IPS-NIHi7 (cell line): Measurements from ENCODE around the gene CAMTA1.
"Not testable (repeated sequence)": the region's sequence is repeated elsewhere in the genome, so short reads cannot be mapped to it uniquely, and the experiment has no call there.

ENCODE experiments used
- DNase-seq: peaks from one replicate; pipeline ENCODE4 v3.0.0; 2012; ENCODE audit warnings: mixed read lengths; ENCODE audit errors: extremely low spot score

CAMTA1 gene

GRCh38 chr1:7147581-7148282 is 362.5 kb downstream of the CAMTA1 start:
- DNase-seq, result not testable (repeated sequence)

DNA sequence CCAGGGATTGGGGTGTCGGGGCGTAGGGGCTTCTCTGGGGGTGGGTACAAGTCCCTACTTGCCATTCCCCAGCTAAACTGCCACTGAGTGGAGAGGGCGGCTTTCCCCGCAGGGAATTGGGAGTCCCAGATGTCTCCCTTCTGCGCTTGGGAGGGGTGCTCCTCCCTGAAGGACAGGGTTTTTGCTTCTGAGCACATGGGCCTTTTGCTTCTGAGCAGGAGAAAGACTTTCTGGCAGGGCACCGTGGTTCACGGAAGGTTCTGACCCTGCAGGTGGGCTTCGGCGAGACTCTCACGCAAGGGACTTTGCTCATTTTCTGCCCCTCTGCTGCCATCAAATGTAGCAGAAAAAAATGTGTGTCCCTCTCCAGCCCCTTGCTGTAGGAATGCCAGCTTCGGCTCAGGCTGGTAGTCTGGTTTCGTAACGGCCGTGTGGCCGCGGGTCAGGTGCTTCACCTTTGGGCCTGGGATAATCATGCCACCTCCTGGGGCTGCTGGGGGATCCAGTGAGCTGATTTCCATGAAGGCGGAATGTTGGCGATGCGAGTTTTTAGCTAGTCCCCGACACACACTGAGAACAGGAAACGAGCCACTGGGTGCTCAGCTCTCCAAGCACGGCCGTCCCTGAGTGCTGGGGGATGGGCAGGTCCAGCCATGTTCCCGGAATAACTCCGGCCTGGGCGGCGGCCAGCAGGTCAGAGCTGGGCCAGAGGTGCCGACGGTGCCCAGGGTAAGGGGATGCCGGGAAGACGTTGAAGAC is 364.0 kb downstream of the CAMTA1 start:
- peak; percentile 75 for DNase-seq

DNA sequence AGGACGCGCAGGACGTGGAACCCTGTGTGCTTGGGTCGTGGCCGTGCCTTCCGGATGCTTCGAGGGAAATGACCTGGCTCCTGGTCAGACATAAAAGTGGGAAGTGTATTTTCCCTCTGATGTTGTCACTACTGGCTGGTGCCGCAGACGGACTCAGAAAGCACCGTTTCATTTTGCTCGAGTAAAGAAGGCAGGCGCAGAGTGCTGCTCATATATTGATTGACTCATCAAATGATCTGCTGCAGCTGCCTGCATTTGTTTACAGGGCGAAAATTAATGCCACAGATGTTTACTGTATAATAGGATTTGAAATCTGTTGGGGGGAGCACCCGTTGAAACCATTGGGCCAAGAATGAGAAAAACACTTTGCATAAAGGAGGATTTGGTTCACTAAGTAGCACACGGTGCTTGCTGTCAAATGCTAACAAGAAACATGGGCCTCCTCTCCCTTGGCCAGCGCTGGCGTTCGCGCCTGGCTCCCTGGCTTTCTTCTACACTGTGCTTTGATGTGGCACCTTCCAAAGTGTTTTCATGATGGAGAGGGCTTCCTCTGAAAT is 365.5 kb downstream of the CAMTA1 start:
- DNase-seq, result no peak

DNA sequence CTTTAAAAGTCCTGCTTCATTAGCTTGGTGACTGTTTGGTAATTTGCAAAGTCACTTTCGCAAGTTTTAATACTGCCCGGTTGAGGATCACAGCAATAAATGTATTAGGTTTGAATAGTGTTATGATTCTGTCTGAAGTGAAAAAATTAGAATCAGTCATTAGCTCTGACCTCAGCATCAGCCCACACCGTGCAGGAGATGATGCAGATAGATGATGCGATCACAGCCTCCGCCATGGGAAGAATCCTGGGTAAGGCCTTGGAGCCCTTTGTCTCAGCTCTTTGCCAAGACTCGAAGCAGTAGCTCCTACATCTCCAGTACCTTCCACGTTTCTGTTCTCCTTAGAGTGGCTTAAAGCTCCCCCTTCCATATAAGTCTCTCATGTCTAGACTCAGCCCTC is 366.7 kb downstream of the CAMTA1 start:
- DNase-seq, result no peak

GRCh38 chr1:7152655-7153054 is 367.4 kb downstream of the CAMTA1 start:
- DNase-seq, result no peak

DNA sequence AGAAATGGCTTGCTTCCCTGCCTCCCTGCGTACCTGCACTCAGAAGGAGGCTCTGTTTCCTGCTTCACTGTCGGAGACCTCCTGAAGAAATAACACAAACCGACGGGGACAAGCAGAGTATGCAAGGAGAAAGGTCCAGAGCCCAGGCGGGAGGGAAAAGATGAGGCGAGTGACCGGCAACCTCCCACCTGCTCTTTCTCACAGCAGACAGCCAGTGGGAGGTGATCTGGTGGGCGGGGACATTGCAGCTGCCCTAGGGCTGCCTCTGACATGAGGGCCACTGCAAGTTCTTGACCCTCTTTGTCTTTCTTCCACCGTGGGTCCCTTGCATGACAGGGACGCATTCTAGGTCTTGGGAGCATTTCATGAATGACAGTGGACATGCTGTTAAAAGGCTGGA is 368.2 kb downstream of the CAMTA1 start:
- peak; percentile 55 for DNase-seq

GRCh38 chr1:7159116-7159781 is 374.0 kb downstream of the CAMTA1 start:
- no peak for DNase-seq

GRCh38 chr1:7168554-7168953 is 383.3 kb downstream of the CAMTA1 start:
- not testable (repeated sequence) for DNase-seq

- DNase-seq, result no peak
Observed at GRCh38 chr1:7171168-7171567, 385.9 kb downstream of the CAMTA1 start.

DNA sequence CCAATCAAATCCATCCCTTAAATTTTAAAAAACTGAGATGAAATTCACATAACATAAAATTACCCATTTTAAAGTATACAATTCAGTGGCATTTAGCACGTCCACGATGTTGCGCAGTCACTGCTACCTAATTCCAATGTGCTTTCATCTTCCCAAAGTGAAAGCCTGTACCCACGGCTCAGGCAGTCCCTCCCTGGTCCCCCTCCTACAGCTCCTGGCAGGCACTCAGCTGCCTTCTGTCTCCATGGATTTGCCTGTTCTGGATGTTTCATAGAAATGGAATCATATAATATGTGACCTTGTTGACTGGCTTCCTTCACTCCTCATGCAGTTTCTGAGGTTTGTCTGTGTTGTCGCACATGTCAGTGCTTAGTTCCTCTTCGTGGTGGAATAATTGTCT is 386.3 kb downstream of the CAMTA1 start:
- no peak for DNase-seq

DNA sequence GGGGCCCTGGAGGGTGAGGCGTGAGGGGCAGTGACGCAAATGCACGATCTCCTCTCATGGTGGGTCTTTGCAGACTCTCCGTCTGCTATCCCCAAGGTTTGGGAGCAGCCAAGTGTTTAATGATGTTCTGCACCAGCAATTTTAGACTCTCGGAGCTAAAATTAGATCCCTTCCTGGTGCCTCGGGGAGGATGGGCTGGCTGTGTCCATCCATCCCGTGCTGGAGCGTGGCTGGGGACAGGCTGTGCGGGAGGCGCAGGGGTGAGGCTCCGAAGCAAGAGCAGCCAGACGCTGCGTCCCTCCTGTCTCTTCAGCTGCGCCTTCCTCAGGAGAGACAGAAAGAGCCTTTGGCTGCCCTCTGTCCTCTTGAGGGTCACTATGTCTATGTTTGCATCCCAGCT is 387.6 kb downstream of the CAMTA1 start:
- no peak for DNase-seq

DNA sequence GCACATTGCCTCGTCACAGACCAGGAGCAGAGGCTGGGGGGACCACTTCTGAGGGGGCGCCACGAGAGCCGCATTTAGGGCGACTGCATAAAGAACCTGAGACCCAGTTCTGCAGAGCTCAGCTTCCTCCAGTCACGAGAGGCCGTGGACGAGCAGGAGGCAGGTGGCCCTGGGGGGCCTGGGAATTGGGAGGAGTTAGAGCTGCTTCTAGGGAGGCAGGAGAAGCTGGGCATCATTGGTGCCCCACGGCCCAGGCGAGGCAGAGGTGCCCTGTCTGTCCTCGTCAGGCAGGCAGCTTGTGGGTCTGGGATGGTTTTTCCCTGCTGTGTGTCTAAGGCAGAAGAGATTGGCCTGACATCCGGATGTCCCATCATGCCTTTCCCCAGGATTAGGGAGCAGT is 389.3 kb downstream of the CAMTA1 start:
- DNase-seq, result no peak

DNA sequence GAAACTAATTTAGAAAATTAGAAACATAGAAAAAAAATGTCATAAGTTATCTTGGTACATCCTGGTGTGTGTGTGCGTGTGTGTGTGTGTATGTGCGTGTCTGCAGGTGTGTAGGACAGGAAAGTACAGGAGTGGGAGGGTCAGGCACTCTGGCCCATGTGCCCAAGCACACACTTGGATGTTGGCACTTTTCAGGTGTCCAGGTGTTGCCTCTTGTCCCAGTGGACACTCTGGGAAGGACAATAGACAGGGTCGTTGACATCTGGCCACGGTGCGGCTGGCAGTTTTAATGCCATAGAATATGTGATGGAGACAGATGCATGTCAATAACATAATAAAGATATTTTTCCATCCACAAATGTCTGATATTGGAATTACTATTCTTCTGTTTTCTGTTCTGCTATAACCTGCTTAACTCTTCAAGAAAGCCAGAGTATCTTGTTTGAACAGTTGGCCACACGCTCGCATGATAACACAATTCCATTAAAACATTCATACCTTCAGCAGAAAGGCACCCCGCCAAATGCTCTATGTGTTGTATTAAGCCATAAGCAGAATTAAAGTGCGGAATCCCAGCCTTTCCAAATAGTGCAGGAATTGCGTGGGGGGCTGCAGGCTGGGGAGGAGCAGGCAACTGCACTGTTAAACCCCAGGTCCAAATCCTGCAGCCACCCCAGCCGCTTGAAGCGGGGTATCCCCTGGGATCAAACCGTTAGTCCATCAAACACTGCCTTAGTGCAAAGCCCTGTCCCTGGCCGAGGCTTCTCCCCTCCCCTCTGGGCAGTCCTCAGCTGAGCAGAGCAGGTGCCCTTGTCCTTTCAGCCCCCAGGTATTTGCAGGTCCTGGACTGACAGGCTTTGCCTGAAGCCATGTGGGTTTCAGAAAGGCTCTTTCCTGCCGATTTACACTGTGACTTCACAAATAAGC is 390.0 kb downstream of the CAMTA1 start:
- no peak for DNase-seq

DNA sequence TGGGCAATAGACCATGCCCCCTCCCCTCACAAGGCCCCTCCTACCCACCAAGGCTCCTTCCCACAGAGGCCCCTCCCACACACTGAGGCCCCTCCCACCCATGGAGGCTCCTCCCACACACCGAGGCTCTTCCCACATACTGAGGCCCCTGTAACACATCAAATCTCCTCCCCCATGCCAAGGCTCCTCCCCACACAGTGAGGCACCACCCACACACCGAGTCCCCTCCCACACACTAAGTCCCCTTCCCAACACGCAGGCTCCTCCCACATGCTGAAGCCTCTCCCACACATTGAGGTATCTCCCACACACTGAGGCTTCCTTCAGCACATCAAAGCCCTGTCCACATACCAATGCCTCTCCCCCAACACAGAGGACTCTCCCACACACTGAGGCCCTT is 391.8 kb downstream of the CAMTA1 start:
- DNase-seq, result no peak

GRCh38 chr1:7177438-7178146 is 392.3 kb downstream of the CAMTA1 start:
- peak; percentile 55 for DNase-seq

GRCh38 chr1:7178336-7178735 is 393.1 kb downstream of the CAMTA1 start:
- no peak for DNase-seq

DNA sequence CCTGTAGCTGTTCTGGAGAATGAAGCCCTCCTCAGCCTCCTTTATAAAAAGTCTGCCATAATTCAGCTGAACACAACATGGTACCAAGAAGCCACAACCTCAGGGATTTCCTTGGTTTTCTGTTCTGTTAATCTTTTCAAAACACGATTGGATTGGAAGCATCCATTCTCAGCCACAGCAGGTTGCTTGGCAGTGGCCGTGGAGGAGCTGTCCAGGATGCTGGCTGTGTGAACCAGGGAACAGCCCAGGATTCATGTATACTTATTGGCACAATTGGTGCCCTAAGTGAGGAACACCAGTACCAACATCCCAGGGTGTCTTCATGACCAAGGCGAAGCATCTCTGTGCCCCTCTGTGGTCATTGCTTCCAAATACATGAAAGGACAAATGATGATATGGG is 393.5 kb downstream of the CAMTA1 start:
- DNase-seq, result no peak

- no peak for DNase-seq
Observed at GRCh38 chr1:7185721-7186120, 400.5 kb downstream of the CAMTA1 start.

DNA sequence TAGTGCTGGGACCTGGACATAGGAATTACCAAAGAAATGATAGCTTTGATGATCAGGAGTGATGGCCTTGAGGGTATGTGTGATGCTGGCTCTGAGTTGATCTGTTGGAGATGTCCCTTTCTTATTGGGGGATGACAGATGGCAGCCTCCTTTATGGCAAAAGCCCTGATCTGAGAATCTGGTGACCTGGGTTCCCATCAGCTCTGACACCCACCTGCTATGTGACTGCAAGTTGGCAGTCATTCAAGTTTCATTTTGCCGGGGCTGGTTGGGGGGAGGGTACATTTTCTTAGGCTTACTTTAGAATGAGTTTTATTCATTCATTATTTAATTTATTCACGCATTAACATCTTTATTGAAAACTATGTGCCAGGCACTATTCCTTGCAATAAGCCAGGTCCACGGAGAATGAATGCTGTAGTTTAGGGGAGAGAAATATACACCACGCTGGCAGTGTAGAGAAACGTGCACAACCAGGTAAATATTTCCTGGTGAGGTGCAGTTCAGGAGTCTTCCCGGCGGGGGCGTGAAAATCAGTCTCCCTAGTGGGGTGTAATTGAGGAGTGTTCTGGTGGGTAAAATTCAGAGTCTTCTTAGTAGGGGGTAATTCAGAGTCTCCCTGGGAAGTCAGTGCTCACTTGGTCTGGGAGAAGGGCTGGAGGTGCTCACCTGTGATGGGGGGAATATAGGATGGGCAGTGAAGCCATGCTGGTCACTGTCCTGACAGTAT is 401.3 kb downstream of the CAMTA1 start:
- no peak for DNase-seq

DNA sequence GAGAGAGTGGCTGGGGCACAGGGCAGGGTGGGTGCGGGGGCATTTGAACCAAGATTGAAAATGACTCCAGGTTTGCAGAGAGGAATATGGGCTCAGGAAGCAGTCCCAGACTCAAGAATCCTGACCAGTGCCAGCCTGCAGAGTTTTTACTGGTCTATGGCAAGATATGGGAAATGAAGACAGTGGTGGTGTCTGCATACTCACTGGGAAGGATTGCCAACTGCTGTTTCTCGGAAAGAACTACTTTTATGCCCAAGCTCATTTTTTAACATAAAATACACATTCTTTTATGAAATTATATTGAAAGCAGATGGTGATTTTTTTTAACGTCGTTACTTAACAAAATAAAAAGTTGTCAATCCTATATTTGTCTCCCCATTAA is 401.8 kb downstream of the CAMTA1 start:
- DNase-seq, result no peak
